Measurements from ENCODE around the gene PROK1. TPM values are rescaled to one million over a fixed set of nuclear protein-coding genes. Genes with fewer than 3 reads are reported as not detected.

The PROK1 gene
- total RNA-seq, 2 donors from 2014 or later: 0.21 TPM; not detected in 1

- Mint-ChIP-seq H3K4me3 (no peak overlapping the region), H3K9me3 (no peaks in the 10 kb centered on the region), H3K27me3 (peaks cover 21 to 22% of the 10 kb centered on the region in 2 donors)
These were observed 9.1 kb upstream of the PROK1 start for GRCh38 chr1:110441888-110442287.

GRCh38 chr1:110443451-110443850 lies 7.5 kb upstream of the PROK1 start:
- H3K4me1 Mint-ChIP-seq (ENCODE audit: low read depth in 2 of 2): no peaks in the 10 kb centered on the region
- no peaks in the 10 kb centered on the region for H3K36me3 Mint-ChIP-seq
- H3K27ac Mint-ChIP-seq: no peak overlapping the region
- DNase-seq (ENCODE audit: low spot score) (no peak), ATAC-seq (no peak)
- H3K9me3 Mint-ChIP-seq: no peaks in the 10 kb centered on the region
- H3K27me3 Mint-ChIP-seq: peaks cover 21 to 26% of the 10 kb centered on the region in 2 donors
- H3K4me3 Mint-ChIP-seq: no peak overlapping the region

More at GRCh38 chr1:110441888-110442287, 9.1 kb upstream of the PROK1 start:
- no peak overlapping the region for H3K27ac Mint-ChIP-seq
- no peaks in the 10 kb centered on the region for H3K4me1 Mint-ChIP-seq (ENCODE audit: low read depth in 2 of 2)
- DNase-seq (ENCODE audit: low spot score): no peak
- no peak for ATAC-seq
- H3K36me3 Mint-ChIP-seq: no peaks in the 10 kb centered on the region

- Mint-ChIP-seq H3K4me1 (ENCODE audit: low read depth in 2 of 2) (no peaks in the 10 kb centered on the region), H3K27me3 (peaks cover 22 to 23% of the 10 kb centered on the region in 2 donors), H3K36me3 (no peaks in the 10 kb centered on the region), H3K4me3 (no peak overlapping the region), H3K27ac (no peak overlapping the region), H3K9me3 (no peaks in the 10 kb centered on the region)
- no peak for ATAC-seq
- DNase-seq (ENCODE audit: low spot score): no peak
These were observed 6.4 kb upstream of the PROK1 start for GRCh38 chr1:110444561-110444960.

- Mint-ChIP-seq H3K36me3 (no peaks in the 10 kb centered on the region), H3K4me1 (ENCODE audit: low read depth in 2 of 2) (no peaks in the 10 kb centered on the region)
- DNase-seq (ENCODE audit: low spot score): no peak
These were observed 993 bp upstream of the PROK1 start for GRCh38 chr1:110449661-110450651.

GRCh38 chr1:110452330-110452729 lies 1.4 kb downstream of the PROK1 start:
- Mint-ChIP-seq H3K4me3 (no peak overlapping the region), H3K27me3 (peaks cover 21% of the 10 kb centered on the region in 2 donors), H3K4me1 (ENCODE audit: low read depth in 2 of 2) (no peaks in the 10 kb centered on the region), H3K9me3 (no peaks in the 10 kb centered on the region), H3K36me3 (no peaks in the 10 kb centered on the region), H3K27ac (no peak overlapping the region)
- DNase-seq (ENCODE audit: low spot score): no peak
- ATAC-seq: no peak

More at GRCh38 chr1:110449661-110450651, 993 bp upstream of the PROK1 start:
- no peak overlapping the region for H3K27ac Mint-ChIP-seq
- H3K27me3 Mint-ChIP-seq: peaks cover 21 to 24% of the 10 kb centered on the region in 2 donors
- no peaks in the 10 kb centered on the region for H3K9me3 Mint-ChIP-seq
- no peak for ATAC-seq
- no peak overlapping the region for H3K4me3 Mint-ChIP-seq

GRCh38 chr1:110453829-110454228 lies 2.9 kb downstream of the PROK1 start:
- ATAC-seq: peak in 1 of 2 donors; percentile 29
- Mint-ChIP-seq H3K9me3 (no peaks in the 10 kb centered on the region), H3K4me1 (ENCODE audit: low read depth in 2 of 2) (no peaks in the 10 kb centered on the region), H3K36me3 (no peaks in the 10 kb centered on the region), H3K27ac (no peak overlapping the region), H3K4me3 (no peak overlapping the region), H3K27me3 (peaks cover 16 to 19% of the 10 kb centered on the region in 2 donors)
- DNase-seq (ENCODE audit: low spot score): no peak

GRCh38 chr1:110454328-110454727 lies 3.4 kb downstream of the PROK1 start:
- no peak for ATAC-seq
- no peaks in the 10 kb centered on the region for H3K4me1 Mint-ChIP-seq (ENCODE audit: low read depth in 2 of 2)
- peaks cover 13 to 14% of the 10 kb centered on the region in 2 donors for H3K27me3 Mint-ChIP-seq
- H3K27ac Mint-ChIP-seq: no peak overlapping the region
- no peak overlapping the region for H3K4me3 Mint-ChIP-seq
- no peak for DNase-seq (ENCODE audit: low spot score)
- no peaks in the 10 kb centered on the region for H3K9me3 Mint-ChIP-seq
- H3K36me3 Mint-ChIP-seq: no peaks in the 10 kb centered on the region

GRCh38 chr1:110455151-110455550 lies 4.2 kb downstream of the PROK1 start:
- H3K9me3 Mint-ChIP-seq: no peaks in the 10 kb centered on the region
- H3K27ac Mint-ChIP-seq: no peak overlapping the region

GRCh38 chr1:110457206-110457605 lies 6.3 kb downstream of the PROK1 start:
- DNase-seq (ENCODE audit: low spot score): no peak
- Mint-ChIP-seq H3K27me3 (peaks cover 2 to 4% of the 10 kb centered on the region in 2 donors), H3K9me3 (no peaks in the 10 kb centered on the region), H3K27ac (no peak overlapping the region), H3K4me3 (no peak overlapping the region), H3K4me1 (ENCODE audit: low read depth in 2 of 2) (no peaks in the 10 kb centered on the region), H3K36me3 (no peaks in the 10 kb centered on the region)
- ATAC-seq: no peak

More at GRCh38 chr1:110455151-110455550, 4.2 kb downstream of the PROK1 start:
- Mint-ChIP-seq H3K4me1 (ENCODE audit: low read depth in 2 of 2) (no peaks in the 10 kb centered on the region), H3K4me3 (no peak overlapping the region), H3K27me3 (peaks cover 13 to 14% of the 10 kb centered on the region in 2 donors), H3K36me3 (no peaks in the 10 kb centered on the region)
- DNase-seq (ENCODE audit: low spot score) (no peak), ATAC-seq (no peak)

- Mint-ChIP-seq H3K4me3 (no peak overlapping the region), H3K4me1 (ENCODE audit: low read depth in 2 of 2) (no peaks in the 10 kb centered on the region), H3K27me3 (peaks cover 0 to 2% of the 10 kb centered on the region in 2 donors), H3K9me3 (no peaks in the 10 kb centered on the region), H3K36me3 (no peaks in the 10 kb centered on the region), H3K27ac (no peak overlapping the region)
- DNase-seq (ENCODE audit: low spot score) (peak; percentile 73), ATAC-seq (peak; percentile 76 to 78)
These were observed 9.6 kb downstream of the PROK1 start for GRCh38 chr1:110460253-110461220.

GRCh38 chr1:110462093-110462492 lies 11.1 kb downstream of the PROK1 start:
- DNase-seq (ENCODE audit: low spot score) (no peak), ATAC-seq (no peak)
- Mint-ChIP-seq H3K4me1 (ENCODE audit: low read depth in 2 of 2) (no peaks in the 10 kb centered on the region), H3K36me3 (no peaks in the 10 kb centered on the region), H3K9me3 (no peaks in the 10 kb centered on the region), H3K27me3 (peaks cover 0 to 2% of the 10 kb centered on the region in 2 donors), H3K4me3 (no peak overlapping the region), H3K27ac (no peak overlapping the region)

- no peaks in the 10 kb centered on the region for H3K9me3 Mint-ChIP-seq
- no peaks in the 10 kb centered on the region for H3K4me1 Mint-ChIP-seq (ENCODE audit: low read depth in 2 of 2)
- no peak for DNase-seq (ENCODE audit: low spot score)
- peaks cover 0 to 2% of the 10 kb centered on the region in 2 donors for H3K27me3 Mint-ChIP-seq
- no peak for ATAC-seq
- no peak overlapping the region for H3K4me3 Mint-ChIP-seq
- no peaks in the 10 kb centered on the region for H3K36me3 Mint-ChIP-seq
- no peak overlapping the region for H3K27ac Mint-ChIP-seq
These were observed 12.0 kb downstream of the PROK1 start for GRCh38 chr1:110462964-110463363.

- no peak overlapping the region for H3K4me3 Mint-ChIP-seq
- no peak overlapping the region for H3K27ac Mint-ChIP-seq
- H3K4me1 Mint-ChIP-seq (ENCODE audit: low read depth in 2 of 2): no peaks in the 10 kb centered on the region
- H3K27me3 Mint-ChIP-seq: peaks cover 0 to 2% of the 10 kb centered on the region in 2 donors
- H3K9me3 Mint-ChIP-seq: no peaks in the 10 kb centered on the region
- ATAC-seq (no peak), DNase-seq (ENCODE audit: low spot score) (no peak)
- H3K36me3 Mint-ChIP-seq: no peaks in the 10 kb centered on the region
These were observed 12.8 kb downstream of the PROK1 start for GRCh38 chr1:110463725-110464124.

Measured in natural killer cell treated with Interleukin-12 subunit alpha and Interleukin-12 subunit beta and Interleukin-15 and Interleukin-18, amount 100 ng/mL, for 72 hours (primary cell).